Stimulated activated naive B cell treated with anti-CD40 and anti-IgM and Interleukin-4, amounts not matched to agents 10 μg/mL and 1 μg/mL and 100 μg/mL, for 72 hours (primary cell): ENCODE measurements around the gene RIN3.

Source experiments
- ATAC-seq, 2 donors: fragments of 150-1000 bp; cut with Tn5 transposase; replicated peaks; 2 replicates each; pipeline ENCODE4 v1.10.0; 2021; ENCODE audit warnings: moderate library complexity in 1 of 2
- DNase-seq: peaks from one replicate; pipeline ENCODE4 v3.0.0; 2021
- H3K27ac Mint-ChIP-seq: one replicate; pipeline ENCODE4 v1.8.0; 2022; ENCODE audit warnings: mild to moderate bottlenecking, mixed read lengths
- H3K27me3 Mint-ChIP-seq, 2 donors: one replicate each; pipeline ENCODE4 v1.8.0; 2022; ENCODE audit warnings: mixed read lengths in 2 of 2
- H3K36me3 Mint-ChIP-seq, 2 donors: one replicate each; pipeline ENCODE4 v1.8.0; 2022; ENCODE audit warnings: mixed read lengths in 2 of 2, mild to moderate bottlenecking in 1 of 2
- H3K4me1 Mint-ChIP-seq, 2 donors: one replicate each; pipeline ENCODE4 v1.8.0; 2022; ENCODE audit warnings: mixed read lengths in 2 of 2, mild to moderate bottlenecking in 1 of 2
- H3K4me3 Mint-ChIP-seq, 2 donors: one replicate each; pipeline ENCODE4 v1.8.0; 2022; ENCODE audit warnings: mild to moderate bottlenecking in 2 of 2, mixed read lengths in 2 of 2, moderate library complexity in 1 of 2
- H3K9me3 Mint-ChIP-seq, 2 donors: one replicate each; pipeline ENCODE4 v1.8.0; 2022; ENCODE audit warnings: mixed read lengths in 2 of 2, mild to moderate bottlenecking in 1 of 2

The RIN3 gene

GRCh38 chr14:92510972-92511371 lies 2.6 kb upstream of the RIN3 start:
- peaks cover 37 to 40% of the 10 kb centered on the region in 2 donors for H3K4me1 Mint-ChIP-seq
- H3K27ac Mint-ChIP-seq, result no peak overlapping the region
- DNase-seq (no peak), ATAC-seq (no peak)
- H3K36me3 Mint-ChIP-seq, result no peaks in the 10 kb centered on the region
- no peaks in the 10 kb centered on the region for H3K27me3 Mint-ChIP-seq
- no peak overlapping the region for H3K4me3 Mint-ChIP-seq
- H3K9me3 Mint-ChIP-seq, result no peaks in the 10 kb centered on the region

- H3K27me3 Mint-ChIP-seq, result no peaks in the 10 kb centered on the region
- peak overlapping the region; percentile 60 for H3K27ac Mint-ChIP-seq
- no peaks in the 10 kb centered on the region for H3K9me3 Mint-ChIP-seq
- ATAC-seq (no peak), DNase-seq (no peak)
- H3K36me3 Mint-ChIP-seq, result no peaks in the 10 kb centered on the region
- H3K4me1 Mint-ChIP-seq, result peaks cover 35 to 39% of the 10 kb centered on the region in 2 donors
- no peak overlapping the region for H3K4me3 Mint-ChIP-seq
These were observed 1.9 kb upstream of the RIN3 start for GRCh38 chr14:92511453-92512238.

- DNase-seq (no peak), ATAC-seq (no peak)
- Mint-ChIP-seq H3K27ac (peak overlapping the region; percentile 3), H3K9me3 (no peaks in the 10 kb centered on the region), H3K4me3 (peak overlapping the region; percentile 41 to 88), H3K4me1 (peaks cover 34 to 39% of the 10 kb centered on the region in 2 donors), H3K36me3 (no peaks in the 10 kb centered on the region), H3K27me3 (no peaks in the 10 kb centered on the region)
These were observed 776 bp upstream of the RIN3 start for GRCh38 chr14:92512807-92513203.

- H3K4me1 Mint-ChIP-seq, result peaks cover 33 to 51% of the 10 kb centered on the region in 2 donors
- DNase-seq (no peak), ATAC-seq (peak; percentile 48 to 49)
- peak overlapping the region; percentile 90 for H3K27ac Mint-ChIP-seq
- H3K27me3 Mint-ChIP-seq, result no peaks in the 10 kb centered on the region
- no peaks in the 10 kb centered on the region for H3K9me3 Mint-ChIP-seq
- no peaks in the 10 kb centered on the region for H3K36me3 Mint-ChIP-seq
- H3K4me3 Mint-ChIP-seq, result peak overlapping the region; percentile 84 to 88
These were observed 624 bp downstream of the RIN3 start for GRCh38 chr14:92513966-92514843.

GRCh38 chr14:92514844-92515514 lies 1.4 kb downstream of the RIN3 start:
- DNase-seq, result no peak
- ATAC-seq, result no peak
- Mint-ChIP-seq H3K27ac (peak overlapping the region; percentile 31), H3K27me3 (no peaks in the 10 kb centered on the region), H3K4me1 (peaks cover 30 to 47% of the 10 kb centered on the region in 2 donors), H3K4me3 (peak overlapping the region; percentile 57 to 88), H3K9me3 (no peaks in the 10 kb centered on the region), H3K36me3 (no peaks in the 10 kb centered on the region)

GRCh38 chr14:92515546-92516343 lies 2.2 kb downstream of the RIN3 start:
- ATAC-seq, result peak in 1 of 2 donors; percentile 30
- H3K4me1 Mint-ChIP-seq, result peaks cover 29 to 46% of the 10 kb centered on the region in 2 donors

GRCh38 chr14:92516344-92516965 lies 2.9 kb downstream of the RIN3 start:
- no peak for DNase-seq
- Mint-ChIP-seq H3K4me3 (no peak overlapping the region), H3K36me3 (peaks cover 6 to 7% of the 10 kb centered on the region in 2 donors), H3K27me3 (no peaks in the 10 kb centered on the region), H3K9me3 (peaks cover 0 to 3% of the 10 kb centered on the region in 2 donors), H3K27ac (no peak overlapping the region), H3K4me1 (peaks cover 25 to 46% of the 10 kb centered on the region in 2 donors)
- ATAC-seq, result no peak

More at GRCh38 chr14:92515546-92516343, 2.2 kb downstream of the RIN3 start:
- DNase-seq, result no peak
- H3K36me3 Mint-ChIP-seq, result peaks cover 0 to under 1% of the 10 kb centered on the region in 2 donors
- H3K27ac Mint-ChIP-seq, result no peak overlapping the region
- H3K9me3 Mint-ChIP-seq, result no peaks in the 10 kb centered on the region
- H3K4me3 Mint-ChIP-seq, result peak overlapping the region in 1 of 2 donors; percentile 57
- no peaks in the 10 kb centered on the region for H3K27me3 Mint-ChIP-seq

GRCh38 chr14:92516966-92517506 lies 3.5 kb downstream of the RIN3 start:
- Mint-ChIP-seq H3K9me3 (peaks cover 0 to 3% of the 10 kb centered on the region in 2 donors), H3K4me1 (peaks cover 25 to 46% of the 10 kb centered on the region in 2 donors), H3K27me3 (no peaks in the 10 kb centered on the region), H3K4me3 (no peak overlapping the region), H3K27ac (no peak overlapping the region), H3K36me3 (peaks cover 8 to 11% of the 10 kb centered on the region in 2 donors)
- no peak for DNase-seq
- ATAC-seq, result no peak

- no peak overlapping the region for H3K27ac Mint-ChIP-seq
- H3K4me3 Mint-ChIP-seq, result no peak overlapping the region
- H3K9me3 Mint-ChIP-seq, result peaks cover 0 to 3% of the 10 kb centered on the region in 2 donors
- ATAC-seq (no peak), DNase-seq (no peak)
- no peaks in the 10 kb centered on the region for H3K27me3 Mint-ChIP-seq
- peaks cover 21 to 46% of the 10 kb centered on the region in 2 donors for H3K4me1 Mint-ChIP-seq
- peaks cover 8 to 11% of the 10 kb centered on the region in 2 donors for H3K36me3 Mint-ChIP-seq
These were observed 4.2 kb downstream of the RIN3 start for GRCh38 chr14:92517761-92518160.

- no peak for ATAC-seq
- no peak for DNase-seq
- peak overlapping the region; percentile 22 for H3K27ac Mint-ChIP-seq
- peaks cover 8 to 11% of the 10 kb centered on the region in 2 donors for H3K36me3 Mint-ChIP-seq
- no peaks in the 10 kb centered on the region for H3K27me3 Mint-ChIP-seq
- H3K4me1 Mint-ChIP-seq, result peaks cover 21 to 42% of the 10 kb centered on the region in 2 donors
- H3K9me3 Mint-ChIP-seq, result peaks cover 0 to 3% of the 10 kb centered on the region in 2 donors
- H3K4me3 Mint-ChIP-seq, result no peak overlapping the region
These were observed 5.9 kb downstream of the RIN3 start for GRCh38 chr14:92519246-92520101.

- Mint-ChIP-seq H3K27me3 (no peaks in the 10 kb centered on the region), H3K36me3 (peaks cover 8 to 11% of the 10 kb centered on the region in 2 donors), H3K9me3 (peaks cover 0 to 3% of the 10 kb centered on the region in 2 donors), H3K4me3 (no peak overlapping the region), H3K27ac (no peak overlapping the region), H3K4me1 (peaks cover 22 to 35% of the 10 kb centered on the region in 2 donors)
- DNase-seq, result no peak
- ATAC-seq, result no peak
These were observed 6.8 kb downstream of the RIN3 start for GRCh38 chr14:92520102-92521057.
